HepG2 (cell line): ENCODE results near the gene WDR18. TPM values are rescaled to one million over a fixed set of nuclear protein-coding genes. Genes with fewer than 3 reads are reported as not detected.

Source experiments
- ARID3A ChIP-seq: IDR thresholded peaks from 2 replicates; pipeline ENCODE4 v1.6.1; 2012; ENCODE audit warnings: low read depth, low read length, improper control_type of control experiment
- IKZF4 ChIP-seq: sonication (generic); formaldehyde crosslinking; IDR thresholded peaks from 2 replicates; pipeline ENCODE4 v1.5.1; 2020; ENCODE audit warnings: borderline replicate concordance, mild to moderate bottlenecking, low read depth, missing genetic modification reagents; ENCODE audit errors: not compliant biosample characterization
- KAT2B ChIP-seq: fragments of 150-350 bp; IDR thresholded peaks from 2 replicates; pipeline ENCODE4 v1.6.1; 2014; ENCODE audit warnings: low read depth, low read length, borderline replicate concordance
- MAFG ChIP-seq: sonication (generic); formaldehyde crosslinking; IDR thresholded peaks from 2 replicates; pipeline ENCODE4 v1.5.1; 2020; ENCODE audit warnings: mild to moderate bottlenecking, missing genetic modification reagents
- MLXIP ChIP-seq: sonication (generic); formaldehyde crosslinking; IDR thresholded peaks from 2 replicates; pipeline ENCODE4 v1.9.0; 2021; ENCODE audit warnings: missing genetic modification reagents, borderline replicate concordance
- MNT ChIP-seq: fragments of 450-650 bp; IDR thresholded peaks from 2 replicates; pipeline ENCODE4 v1.6.1; 2016
- SP1 ChIP-seq, 2 experiments: fragments of 450-650 bp in 1 of 2; sonication (generic) in 1 of 2; formaldehyde crosslinking in 1 of 2; IDR thresholded peaks; 2 replicates each; pipeline versions ENCODE4 v1.4.0 to v1.6.1; 2016 to 2020; ENCODE audit warnings: missing genetic modification reagents in 1 of 2
- STAG1 ChIP-seq: sonication (generic); formaldehyde crosslinking; IDR thresholded peaks from 2 replicates; pipeline ENCODE4 v1.4.0; 2020; ENCODE audit warnings: missing genetic modification reagents
- WIZ ChIP-seq: sonication (generic); formaldehyde crosslinking; IDR thresholded peaks from 2 replicates; pipeline ENCODE4 v1.5.1; 2020; ENCODE audit warnings: mild to moderate bottlenecking, missing genetic modification reagents
- ZMYM4 ChIP-seq: sonication (generic); formaldehyde crosslinking; IDR thresholded peaks from 2 replicates; pipeline ENCODE4 v1.8.1; 2023; ENCODE audit warnings: mild to moderate bottlenecking, missing genetic modification reagents
- ZNF121 ChIP-seq: sonication (generic); formaldehyde crosslinking; IDR thresholded peaks from 2 replicates; pipeline ENCODE4 v1.5.0; 2020; ENCODE audit warnings: mild to moderate bottlenecking, missing genetic modification reagents
- ZNF275 ChIP-seq: sonication (generic); formaldehyde crosslinking; IDR thresholded peaks from 2 replicates; pipeline ENCODE4 v1.8.0; 2022; ENCODE audit warnings: missing genetic modification reagents, mild to moderate bottlenecking, inconsistent platforms, borderline replicate concordance
- ZNF331 ChIP-seq: sonication (generic); formaldehyde crosslinking; IDR thresholded peaks from 2 replicates; pipeline ENCODE4 v1.4.0; 2020; ENCODE audit warnings: missing genetic modification reagents
- ZNF414 ChIP-seq: sonication (generic); formaldehyde crosslinking; IDR thresholded peaks from 2 replicates; pipeline ENCODE4 v1.5.0; 2020; ENCODE audit warnings: missing genetic modification reagents
- ZNF761 ChIP-seq: sonication (generic); formaldehyde crosslinking; conservative IDR thresholded peaks from 2 replicates; pipeline ENCODE4 v1.4.0; 2020; ENCODE audit warnings: mild to moderate bottlenecking, missing genetic modification reagents
- ZNF878 ChIP-seq: sonication (generic); formaldehyde crosslinking; IDR thresholded peaks from 2 replicates; pipeline ENCODE4 v1.8.1; 2023; ENCODE audit warnings: mild to moderate bottlenecking, missing genetic modification reagents, moderate library complexity
- polyA plus RNA-seq, 8 experiments: library from polyadenylated mRNA; depleted of rRNA in 3 of 8; stranded (reverse) in 7 of 8; unstranded in 1 of 8; fragments of >200 nt; fragmentation: Illumina TruSeq in 4 of 8; extraction: Trizol in 4 of 8; gene quantifications; 2 replicates each; pipeline versions ENCODE4 v1.2.1 to v1.2.3, GENCODE V29; 2011 to 2016; ENCODE audit warnings: low read depth in 4 of 8, missing spikeins in 1 of 8, mixed read lengths in 1 of 8; ENCODE audit not compliant: insufficient read depth in 1 of 8
- total RNA-seq, 5 experiments: library from RNA; depleted of rRNA; stranded (reverse); fragments of >200 nt; fragmentation: Illumina TruSeq; extraction: Trizol; gene quantifications; 2 replicates each; pipeline ENCODE4 v1.2.3, GENCODE V29; 2016; ENCODE audit warnings: low read depth in 1 of 5
- TF ChIP-seq, protein P1 (sequence below): IDR thresholded peaks from 2 replicates; pipeline ENCODE4 v1.6.1; 2016; ENCODE audit warnings: missing biosample characterization, missing genetic modification reagents, low read depth

Gene WDR18
- total and polyA plus RNA-seq, 2 of the 13 experiments (the other 11 are each of a cell fraction or from before 2014, with no cell fraction given), result 36.4 to 47.6 TPM

GRCh38 chr19:984165-984967 lies at the start of gene WDR18 (continued):
- TF ChIP-seq ZNF414 (peak; percentile 76; the same call in 1 of the 2 replicates), ZNF761 (CRISPR knock-in tag) (no peak; the same call in 1 of the 2 replicates), STAG1 (CRISPR knock-in tag) (no peak), SP1 (IDR thresholded peaks at IDR 0.05) (no peak), SP1 (CRISPR knock-in tag; IDR thresholded peaks at IDR 0.05) (peak; percentile 67; the same call in 1 of the 2 replicates), ZNF878 (CRISPR knock-in tag) (no peak), MLXIP (CRISPR knock-in tag) (no peak), ZNF121 (no peak), IKZF4 (no peak), KAT2B (no peak), ZNF331 (peak; percentile 66; the same call in 1 of the 2 replicates), MAFG (no peak), ARID3A (no peak), MNT (peak; percentile 66), WIZ (CRISPR knock-in tag) (0 out of 2 replicates have a peak, but pooled peaks have one; percentile 80), ZMYM4 (CRISPR knock-in tag) (peak; percentile 54; the same call in 1 of the 2 replicates), ZNF275 (CRISPR knock-in tag) (no peak)
- TF ChIP-seq, protein P1, sequence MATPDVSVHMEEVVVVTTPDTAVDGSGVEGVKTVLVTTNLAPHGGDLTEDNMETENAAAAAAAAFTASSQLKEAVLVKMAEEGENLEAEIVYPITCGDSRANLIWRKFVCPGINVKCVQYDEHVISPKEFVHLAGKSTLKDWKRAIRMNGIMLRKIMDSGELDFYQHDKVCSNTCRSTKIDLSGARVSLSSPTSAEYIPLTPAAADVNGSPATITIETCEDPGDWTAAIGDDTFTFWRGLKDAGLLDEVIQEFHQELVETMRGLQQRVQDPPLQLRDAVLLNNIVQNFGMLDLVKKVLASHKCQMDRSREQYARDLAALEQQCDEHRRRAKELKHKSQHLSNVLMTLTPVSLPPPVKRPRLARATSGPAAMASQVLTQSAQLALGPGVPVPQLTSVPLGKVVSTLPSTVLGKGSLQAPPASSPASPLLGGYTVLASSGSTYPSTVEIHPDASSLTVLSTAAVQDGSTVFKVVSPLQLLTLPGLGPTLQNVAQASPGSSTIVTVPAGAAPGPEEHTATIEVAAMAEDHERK, result peak; percentile 67; the same call in 1 of the 2 replicates
